ENCODE results near the gene GINS3.

DNA sequence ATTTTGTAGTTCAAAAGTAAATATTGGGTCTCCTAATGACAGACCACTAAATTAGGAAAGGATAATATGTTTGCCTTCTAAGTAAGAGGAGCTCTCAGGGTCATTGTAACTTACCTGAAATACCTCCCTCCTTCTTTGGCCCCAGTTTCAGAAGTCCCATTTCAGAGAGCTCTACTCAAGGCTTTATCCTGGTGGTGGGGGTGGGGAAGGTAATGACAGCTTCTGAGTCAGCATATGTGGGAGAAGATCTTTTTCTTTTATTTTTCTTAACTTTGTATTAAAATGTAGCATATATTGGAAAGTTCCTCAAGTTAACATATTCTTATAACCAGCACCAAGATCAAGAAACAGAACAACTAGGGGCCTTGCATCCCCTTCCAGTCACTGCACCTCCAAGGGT lies 16.9 kb upstream of the GINS3 start:
- TF ChIP-seq CTCF (IDR thresholded peaks at IDR 0.05) (no peak), POLR2A (IDR thresholded peaks at IDR 0.05) (no peak)

Data from uterus (tissue), 2 donors.